Panc1 (cell line): ENCODE measurements around the gene ADGRF1.

ENCODE experiments used
- POLR2AphosphoS5 ChIP-seq: IDR thresholded peaks from 2 replicates; pipeline ENCODE4 v1.6.1; 2012; ENCODE audit warnings: mild to moderate bottlenecking, low read depth, low read length, moderate library complexity
- SIN3A ChIP-seq: IDR thresholded peaks from 2 replicates; pipeline ENCODE4 v1.6.1; 2012; ENCODE audit warnings: low read depth, mild to moderate bottlenecking, low read length, moderate library complexity, borderline replicate concordance; ENCODE audit not compliant: insufficient read depth
- TCF7L2 ChIP-seq: IDR thresholded peaks from 2 replicates; pipeline ENCODE4 v1.6.1; 2011; ENCODE audit warnings: mild to moderate bottlenecking, low read depth, low read length, inconsistent platforms
- TF ChIP-seq, protein P1 (sequence below): fragments of 450-650 bp; IDR thresholded peaks from 2 replicates; pipeline ENCODE4 v1.5.1; 2017; ENCODE audit warnings: mild to moderate bottlenecking
- TF ChIP-seq, protein P2 (sequence below), 2 experiments: IDR thresholded peaks; 2 replicates each; pipeline ENCODE4 v1.6.1; 2011 to 2012; ENCODE audit warnings: low read depth in 2 of 2, control low read depth in 1 of 2, low read length in 1 of 2, mild to moderate bottlenecking in 1 of 2, moderate library complexity in 1 of 2; ENCODE audit not compliant: insufficient read depth in 1 of 2

DNA sequence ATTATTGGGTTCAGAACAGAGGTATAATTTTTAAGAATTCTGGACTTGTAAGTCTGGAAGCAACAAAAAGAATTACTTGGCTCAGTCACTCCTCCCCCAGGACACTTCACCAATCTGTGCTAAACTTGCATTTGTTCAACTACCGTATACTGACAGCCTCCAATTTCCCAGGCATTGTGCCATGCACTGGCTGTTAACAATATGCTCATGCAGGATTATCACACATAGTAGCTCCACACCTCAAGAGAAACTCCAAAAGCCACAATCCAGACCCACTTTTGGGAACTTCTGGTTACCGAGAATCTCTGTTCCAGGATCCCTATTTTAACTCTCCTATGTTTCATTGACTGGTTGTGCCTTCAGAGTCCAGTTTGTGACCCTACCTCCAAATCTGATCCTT is 7.7 kb downstream of the ADGRF1 start:
- TF ChIP-seq POLR2AphosphoS5 (no peak), SIN3A (no peak), TCF7L2 (no peak)
- TF ChIP-seq, protein P1, sequence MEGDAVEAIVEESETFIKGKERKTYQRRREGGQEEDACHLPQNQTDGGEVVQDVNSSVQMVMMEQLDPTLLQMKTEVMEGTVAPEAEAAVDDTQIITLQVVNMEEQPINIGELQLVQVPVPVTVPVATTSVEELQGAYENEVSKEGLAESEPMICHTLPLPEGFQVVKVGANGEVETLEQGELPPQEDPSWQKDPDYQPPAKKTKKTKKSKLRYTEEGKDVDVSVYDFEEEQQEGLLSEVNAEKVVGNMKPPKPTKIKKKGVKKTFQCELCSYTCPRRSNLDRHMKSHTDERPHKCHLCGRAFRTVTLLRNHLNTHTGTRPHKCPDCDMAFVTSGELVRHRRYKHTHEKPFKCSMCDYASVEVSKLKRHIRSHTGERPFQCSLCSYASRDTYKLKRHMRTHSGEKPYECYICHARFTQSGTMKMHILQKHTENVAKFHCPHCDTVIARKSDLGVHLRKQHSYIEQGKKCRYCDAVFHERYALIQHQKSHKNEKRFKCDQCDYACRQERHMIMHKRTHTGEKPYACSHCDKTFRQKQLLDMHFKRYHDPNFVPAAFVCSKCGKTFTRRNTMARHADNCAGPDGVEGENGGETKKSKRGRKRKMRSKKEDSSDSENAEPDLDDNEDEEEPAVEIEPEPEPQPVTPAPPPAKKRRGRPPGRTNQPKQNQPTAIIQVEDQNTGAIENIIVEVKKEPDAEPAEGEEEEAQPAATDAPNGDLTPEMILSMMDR = no peak
- TF ChIP-seq, protein P2, sequence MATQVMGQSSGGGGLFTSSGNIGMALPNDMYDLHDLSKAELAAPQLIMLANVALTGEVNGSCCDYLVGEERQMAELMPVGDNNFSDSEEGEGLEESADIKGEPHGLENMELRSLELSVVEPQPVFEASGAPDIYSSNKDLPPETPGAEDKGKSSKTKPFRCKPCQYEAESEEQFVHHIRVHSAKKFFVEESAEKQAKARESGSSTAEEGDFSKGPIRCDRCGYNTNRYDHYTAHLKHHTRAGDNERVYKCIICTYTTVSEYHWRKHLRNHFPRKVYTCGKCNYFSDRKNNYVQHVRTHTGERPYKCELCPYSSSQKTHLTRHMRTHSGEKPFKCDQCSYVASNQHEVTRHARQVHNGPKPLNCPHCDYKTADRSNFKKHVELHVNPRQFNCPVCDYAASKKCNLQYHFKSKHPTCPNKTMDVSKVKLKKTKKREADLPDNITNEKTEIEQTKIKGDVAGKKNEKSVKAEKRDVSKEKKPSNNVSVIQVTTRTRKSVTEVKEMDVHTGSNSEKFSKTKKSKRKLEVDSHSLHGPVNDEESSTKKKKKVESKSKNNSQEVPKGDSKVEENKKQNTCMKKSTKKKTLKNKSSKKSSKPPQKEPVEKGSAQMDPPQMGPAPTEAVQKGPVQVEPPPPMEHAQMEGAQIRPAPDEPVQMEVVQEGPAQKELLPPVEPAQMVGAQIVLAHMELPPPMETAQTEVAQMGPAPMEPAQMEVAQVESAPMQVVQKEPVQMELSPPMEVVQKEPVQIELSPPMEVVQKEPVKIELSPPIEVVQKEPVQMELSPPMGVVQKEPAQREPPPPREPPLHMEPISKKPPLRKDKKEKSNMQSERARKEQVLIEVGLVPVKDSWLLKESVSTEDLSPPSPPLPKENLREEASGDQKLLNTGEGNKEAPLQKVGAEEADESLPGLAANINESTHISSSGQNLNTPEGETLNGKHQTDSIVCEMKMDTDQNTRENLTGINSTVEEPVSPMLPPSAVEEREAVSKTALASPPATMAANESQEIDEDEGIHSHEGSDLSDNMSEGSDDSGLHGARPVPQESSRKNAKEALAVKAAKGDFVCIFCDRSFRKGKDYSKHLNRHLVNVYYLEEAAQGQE (IDR thresholded peaks at IDR 0.05; ENCODE audit: insufficient read depth in 1 of 2, low read depth in 2 of 2, low read length in 1 of 2) = no peak
